GM12873 (cell line): Measurements from ENCODE around the gene NPAS3.

Source experiments
- CTCF ChIP-seq: IDR thresholded peaks from 2 replicates; pipeline ENCODE4 v1.5.1; 2012; ENCODE audit warnings: low read depth, mild to moderate bottlenecking, moderate library complexity, low read length, control low read depth; ENCODE audit not compliant: insufficient read depth; ENCODE audit errors: missing control alignments

The NPAS3 gene

GRCh38 chr14:33275879-33276278 is 337.2 kb downstream of the NPAS3 start:
- no peak for TF ChIP-seq CTCF

- TF ChIP-seq CTCF, result no peak
These were observed 341.2 kb downstream of the NPAS3 start for GRCh38 chr14:33279865-33280264.

GRCh38 chr14:33280646-33281045 is 342.0 kb downstream of the NPAS3 start:
- TF ChIP-seq CTCF, result no peak

- no peak for TF ChIP-seq CTCF
These were observed 343.9 kb downstream of the NPAS3 start for GRCh38 chr14:33282331-33283230.

GRCh38 chr14:33285902-33286700 is 347.4 kb downstream of the NPAS3 start:
- TF ChIP-seq CTCF, result no peak

GRCh38 chr14:33287189-33287588 is 348.5 kb downstream of the NPAS3 start:
- TF ChIP-seq CTCF, result no peak

GRCh38 chr14:33290641-33291040 is 352.0 kb downstream of the NPAS3 start:
- TF ChIP-seq CTCF, result no peak
